ENCODE results near the gene STK40. TPM values are rescaled to one million over a fixed set of nuclear protein-coding genes. Genes with fewer than 3 reads are reported as not detected.

The STK40 gene
- total RNA-seq, 4 donors from 2014 or later, result 109 to 263 (median 211) TPM

GRCh38 chr1:36324353-36324703 is 61.4 kb downstream of the STK40 start:
- Histone ChIP-seq H3K27ac (peak overlapping the region; percentile 69 to 81 (median 77)), H3K36me3 (no peaks in the 10 kb centered on the region), H3K27me3 (peaks cover 0 to 21% (median 0%) of the 10 kb centered on the region in 3 donors), H3K4me3 (peak overlapping the region in 3 of 4 donors; percentile 64 to 69 (median 69)), H3K4me1 (peaks cover 7 to 12% of the 10 kb centered on the region in 2 donors), H3K9me3 (no peaks in the 10 kb centered on the region)
- intact Hi-C loops (cut with DNase I; ENCODE audit: low total_unique reads) (no loop called here), in situ Hi-C loops (cut with MboI; ENCODE audit: low sequenced_read_pairs in 4 of 4) (loop anchor here in 1 of 4 donors (25.0 kb wide), 1 partner anchor 88 kb away; no protein-coding TSS in a partner anchor)
- ATAC-seq (no peak), DNase-seq (no peak)
- TF ChIP-seq CTCF (IDR thresholded peaks at IDR 0.05 in 4 of 5, conservative IDR thresholded peaks at IDR 0.05 in 1 of 5) (no peak), POLR2A (IDR thresholded peaks at IDR 0.05) (no peak)

- Histone ChIP-seq H3K27me3 (peaks cover 0 to 21% (median 0%) of the 10 kb centered on the region in 3 donors), H3K9me3 (no peaks in the 10 kb centered on the region), H3K27ac (peak within 1 kb of the TSS; percentile 74 to 81 (median 80)), H3K4me1 (peaks cover 2 to 12% of the 10 kb centered on the region in 2 donors), H3K4me3 (peak within 1 kb of the TSS; percentile 64 to 69 (median 67)), H3K36me3 (no peaks in the 10 kb centered on the region)
- ATAC-seq (peak; percentile 35 to 48), DNase-seq (peak; percentile 40 to 65)
- TF ChIP-seq CTCF (IDR thresholded peaks at IDR 0.05 in 4 of 5, conservative IDR thresholded peaks at IDR 0.05 in 1 of 5) (no peak), POLR2A (IDR thresholded peaks at IDR 0.05) (peak in 1 of 2 donors; percentile 18)
- in situ Hi-C loops (cut with MboI; ENCODE audit: low sequenced_read_pairs in 4 of 4) (loop anchor here in 1 of 4 donors (25.0 kb wide), 1 partner anchor 89 kb away; no protein-coding TSS in a partner anchor), intact Hi-C loops (cut with DNase I; ENCODE audit: low total_unique reads) (no loop called here)
These were observed 61.9 kb downstream of the STK40 start, which contains the start of gene EVA1B for GRCh38 chr1:36323636-36324352. TSS of gene EVA1B (minus strand) at chr1:36323645. CDS start at chr1:36323037, 608 bp downstream.

- H3K9me3 ChIP-seq, result no peaks in the 10 kb centered on the region
- ATAC-seq, result peak; percentile 11 to 25
- H3K4me3 ChIP-seq, result peak overlapping the region; percentile 64 to 69 (median 67)
- H3K36me3 ChIP-seq, result no peaks in the 10 kb centered on the region
- peaks cover 0 to 12% of the 10 kb centered on the region in 2 donors for H3K4me1 ChIP-seq
- intact Hi-C loops (cut with DNase I; ENCODE audit: low total_unique reads) (no loop called here), in situ Hi-C loops (cut with MboI; ENCODE audit: low sequenced_read_pairs in 4 of 4) (loop anchor here in 1 of 4 donors (25.0 kb wide), 1 partner anchor 89 kb away; no protein-coding TSS in a partner anchor)
- H3K27me3 ChIP-seq, result peaks cover 0 to 21% (median 0%) of the 10 kb centered on the region in 3 donors
- TF ChIP-seq POLR2A (IDR thresholded peaks at IDR 0.05) (peak in 1 of 2 donors; percentile 27), CTCF (IDR thresholded peaks at IDR 0.05 in 4 of 5, conservative IDR thresholded peaks at IDR 0.05 in 1 of 5) (no peak)
- no peak for DNase-seq
- peak overlapping the region; percentile 74 to 81 (median 80) for H3K27ac ChIP-seq
These were observed 62.7 kb downstream of the STK40 start for GRCh38 chr1:36322786-36323635.

GRCh38 chr1:36322041-36322785 is 63.5 kb downstream of the STK40 start:
- in situ Hi-C loops (cut with MboI; ENCODE audit: low sequenced_read_pairs in 4 of 4), result loop anchor here in 1 of 4 donors (25.0 kb wide), 1 partner anchor 90 kb away; no protein-coding TSS in a partner anchor
- Histone ChIP-seq H3K27me3 (peaks cover 0 to 21% (median 0%) of the 10 kb centered on the region in 3 donors), H3K4me1 (peaks cover 0 to 12% of the 10 kb centered on the region in 2 donors), H3K27ac (peak overlapping the region; percentile 74 to 81 (median 80)), H3K36me3 (no peaks in the 10 kb centered on the region), H3K4me3 (peak overlapping the region; percentile 64 to 69 (median 67)), H3K9me3 (no peaks in the 10 kb centered on the region)
- no peak for ATAC-seq
- intact Hi-C loops (cut with DNase I; ENCODE audit: low total_unique reads), result no loop called here
- DNase-seq, result no peak
- TF ChIP-seq CTCF (IDR thresholded peaks at IDR 0.05 in 4 of 5, conservative IDR thresholded peaks at IDR 0.05 in 1 of 5) (no peak), POLR2A (IDR thresholded peaks at IDR 0.05) (no peak)
